CD4-positive, alpha-beta T cell treated with Interleukin-15 for 1 hour (primary cell): Measurements from ENCODE around the gene APOL1.
A peak's percentile ranks its signal among the peaks of the same experiment; 100 is the strongest.
"Not testable (repeated sequence)": the region's sequence is repeated elsewhere in the genome, so short reads cannot be mapped to it uniquely, and the experiment has no call there.

Experiments
- DNase-seq: peaks from one replicate; pipeline ENCODE4 v3.0.0-alpha.2; 2020

The APOL1 gene, protein sequence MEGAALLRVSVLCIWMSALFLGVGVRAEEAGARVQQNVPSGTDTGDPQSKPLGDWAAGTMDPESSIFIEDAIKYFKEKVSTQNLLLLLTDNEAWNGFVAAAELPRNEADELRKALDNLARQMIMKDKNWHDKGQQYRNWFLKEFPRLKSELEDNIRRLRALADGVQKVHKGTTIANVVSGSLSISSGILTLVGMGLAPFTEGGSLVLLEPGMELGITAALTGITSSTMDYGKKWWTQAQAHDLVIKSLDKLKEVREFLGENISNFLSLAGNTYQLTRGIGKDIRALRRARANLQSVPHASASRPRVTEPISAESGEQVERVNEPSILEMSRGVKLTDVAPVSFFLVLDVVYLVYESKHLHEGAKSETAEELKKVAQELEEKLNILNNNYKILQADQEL

DNA sequence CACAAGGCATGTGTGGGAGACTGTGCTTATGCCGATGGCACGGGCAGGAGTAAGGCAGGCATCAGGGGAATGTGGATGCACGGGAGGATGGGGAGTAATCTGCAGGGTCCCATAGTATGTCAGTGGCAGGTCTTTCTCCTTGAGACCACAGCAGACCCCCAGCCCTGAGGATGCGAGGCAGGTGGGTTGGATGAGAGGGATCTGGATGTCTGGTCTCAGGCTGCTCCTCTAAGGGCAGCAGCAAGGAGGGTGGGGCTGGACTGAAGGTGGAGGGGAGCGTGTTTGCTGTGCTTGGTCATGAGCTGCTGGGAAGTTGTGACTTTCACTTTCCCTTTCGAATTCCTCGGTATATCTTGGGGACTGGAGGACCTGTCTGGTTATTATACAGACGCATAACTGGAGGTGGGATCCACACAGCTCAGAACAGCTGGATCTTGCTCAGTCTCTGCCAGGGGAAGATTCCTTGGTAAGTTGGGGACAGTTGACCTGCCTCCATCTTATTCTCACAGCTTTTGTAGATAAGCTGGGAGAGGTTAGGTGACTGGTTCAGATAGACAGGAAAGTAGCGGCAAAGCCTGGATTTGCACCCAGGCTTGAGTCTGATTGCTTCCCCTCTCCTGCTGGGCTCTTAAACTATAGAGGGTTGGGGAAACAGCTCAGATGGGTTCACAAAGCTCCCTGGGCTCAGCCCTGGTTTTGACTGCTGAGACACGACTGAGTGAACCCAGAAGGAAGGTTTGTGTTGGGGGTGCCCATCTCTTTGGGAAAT lies at the start of gene APOL1:
Gene APOL1 (plus strand): TSS at position 380 of the 769 bp plus-strand sequence. CDS start 1,823 bp downstream, outside the sequence.
- DNase-seq: peak; percentile 46

DNA sequence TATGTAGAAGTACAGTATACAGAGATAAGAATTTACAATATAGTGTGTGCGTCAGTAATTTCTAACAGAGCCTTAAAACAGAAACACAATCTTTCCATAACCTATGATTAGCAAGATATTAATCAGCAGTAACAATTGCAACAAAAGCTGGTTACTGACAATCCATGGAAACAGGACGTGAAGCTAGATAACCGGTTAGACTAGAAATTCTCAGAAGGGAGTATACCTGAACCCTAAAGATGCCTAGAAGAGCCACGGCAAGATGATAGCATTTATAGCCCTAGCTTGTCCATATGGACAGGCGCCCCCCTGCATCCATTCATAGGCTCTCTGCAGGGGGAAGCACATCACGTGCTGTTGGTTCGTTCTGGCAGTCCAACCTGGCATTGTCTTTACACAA lies 49.5 kb upstream of the APOL1 start:
- DNase-seq: not testable (repeated sequence)

DNA sequence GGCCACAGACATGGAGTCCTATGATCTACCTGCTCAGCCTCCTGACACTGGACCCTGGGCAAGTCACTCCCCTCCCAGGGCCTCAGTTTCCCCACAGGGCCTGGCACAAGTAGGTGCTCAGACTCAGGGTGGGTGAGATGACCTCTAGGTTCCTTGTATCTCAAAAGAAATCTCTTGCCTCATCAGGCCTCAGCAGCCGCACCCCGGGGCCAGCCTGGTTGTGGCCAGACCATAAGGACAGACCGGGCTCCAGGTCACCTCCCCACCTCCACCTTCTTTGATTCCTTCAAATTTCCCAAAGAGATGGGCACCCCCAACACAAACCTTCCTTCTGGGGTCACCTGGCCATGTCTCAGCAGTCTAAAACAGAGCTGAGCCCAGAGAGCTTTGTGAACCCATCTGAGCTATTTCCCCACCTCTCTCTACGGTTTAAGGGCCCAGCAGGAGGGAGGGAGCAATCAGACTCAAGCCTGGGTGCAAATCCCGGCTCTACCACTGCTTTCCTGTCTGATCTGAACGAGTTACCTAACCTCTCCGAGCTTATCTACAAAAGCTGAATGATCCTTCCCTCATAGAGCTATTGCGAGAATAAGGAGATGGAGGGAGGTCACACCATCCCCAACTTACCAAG lies 48.8 kb upstream of the APOL1 start:
- no peak for DNase-seq

GRCh38 chr22:36204632-36205015 lies 48.3 kb upstream of the APOL1 start:
- DNase-seq: no peak

- DNase-seq: not testable (repeated sequence)
These were observed 47.4 kb upstream of the APOL1 start for GRCh38 chr22:36205573-36205972.

DNA sequence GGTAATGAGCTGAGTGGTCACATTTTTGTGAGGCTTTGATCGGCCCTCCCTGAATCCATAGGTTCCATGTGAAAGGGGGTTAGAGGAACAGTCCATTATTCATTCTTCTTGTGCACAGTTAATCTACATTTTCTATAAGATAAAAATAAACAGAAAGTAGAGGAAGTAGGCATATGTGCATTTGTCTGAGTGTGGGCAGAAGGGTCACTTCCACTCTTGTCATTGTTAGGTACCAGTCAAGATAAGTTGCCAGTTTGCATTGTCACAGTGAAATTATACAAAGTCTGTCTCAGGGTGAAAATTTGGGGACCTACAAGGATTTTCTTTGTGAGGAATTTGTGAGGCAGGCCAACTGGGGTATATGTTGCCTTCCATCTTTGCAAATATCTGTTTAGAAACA lies 46.7 kb upstream of the APOL1 start:
- DNase-seq: no peak

- DNase-seq: no peak
These were observed 44.7 kb upstream of the APOL1 start for GRCh38 chr22:36208162-36208765.

GRCh38 chr22:36208914-36209313 lies 44.0 kb upstream of the APOL1 start:
- DNase-seq: no peak

- not testable (repeated sequence) for DNase-seq
These were observed 43.4 kb upstream of the APOL1 start for GRCh38 chr22:36209488-36209908.

GRCh38 chr22:36210224-36210623 lies 42.7 kb upstream of the APOL1 start:
- no peak for DNase-seq

DNA sequence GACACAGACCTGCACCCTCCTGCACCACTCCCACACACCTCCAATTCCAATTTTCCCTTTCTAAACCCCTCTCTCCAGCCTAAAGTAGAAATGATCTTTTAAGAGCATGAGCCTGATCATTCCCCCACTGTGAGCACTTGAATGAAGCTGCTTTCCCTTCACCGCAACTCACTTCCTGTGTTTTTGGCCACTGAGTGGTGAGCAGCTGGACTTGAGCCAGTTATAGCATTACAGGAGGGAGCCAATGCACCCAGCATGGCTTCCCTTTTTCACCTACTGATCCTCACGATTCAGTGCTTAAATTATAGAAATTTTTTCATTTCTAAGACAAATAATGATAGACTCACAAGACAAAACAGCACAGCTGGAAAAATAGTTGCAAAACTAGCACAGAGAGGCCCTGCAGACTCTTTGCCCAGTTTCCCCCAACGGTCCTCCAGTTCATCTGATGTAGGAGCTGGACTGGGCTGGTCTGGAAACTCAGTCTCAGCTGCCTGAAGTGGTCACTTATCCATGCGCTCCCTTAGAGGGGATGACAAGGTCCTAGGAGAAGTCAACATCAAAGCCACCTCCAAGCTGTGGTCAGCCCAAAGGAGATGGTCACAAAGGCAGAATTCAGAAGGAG lies 41.6 kb upstream of the APOL1 start:
- no peak for DNase-seq

DNA sequence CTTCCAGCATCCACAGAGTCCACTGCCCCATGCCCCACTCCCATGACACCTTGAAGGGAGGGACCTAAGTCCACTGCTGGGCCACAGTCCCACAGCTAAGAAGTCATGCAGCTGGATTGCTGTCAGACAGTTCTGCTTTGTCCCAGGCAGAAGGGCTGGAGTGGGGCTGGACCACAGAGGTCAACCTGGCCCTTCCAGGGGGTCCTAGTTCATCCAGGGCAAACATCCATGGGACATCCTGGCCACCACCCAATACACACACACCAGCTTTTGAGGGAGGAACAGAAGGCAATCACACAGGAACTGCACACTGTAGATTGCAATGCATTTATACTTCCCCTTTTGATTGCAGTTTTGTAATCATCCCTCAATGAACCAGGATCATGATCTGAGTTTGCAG lies 40.0 kb upstream of the APOL1 start:
- no peak for DNase-seq

- DNase-seq: no peak
These were observed 39.3 kb upstream of the APOL1 start for GRCh38 chr22:36213586-36213985.

DNA sequence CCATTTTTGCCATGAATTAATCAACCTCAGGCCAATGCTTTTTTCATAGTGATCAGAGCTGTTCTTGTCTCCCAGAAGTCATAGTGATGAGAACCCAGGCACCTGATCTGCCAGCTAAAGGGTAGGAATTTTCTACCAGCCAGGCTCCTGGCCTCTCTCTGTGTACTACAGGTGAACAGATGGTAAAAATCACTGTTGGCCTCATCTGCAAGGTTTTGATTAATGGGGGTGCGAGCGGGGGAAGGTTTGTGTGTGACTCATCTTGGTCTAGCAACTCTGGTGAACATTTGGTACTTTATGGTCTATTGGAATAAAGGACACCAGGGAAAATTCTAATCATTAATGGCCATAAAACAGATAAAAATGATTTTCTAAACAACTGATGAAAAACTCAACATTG lies 37.0 kb upstream of the APOL1 start:
- no peak for DNase-seq

DNA sequence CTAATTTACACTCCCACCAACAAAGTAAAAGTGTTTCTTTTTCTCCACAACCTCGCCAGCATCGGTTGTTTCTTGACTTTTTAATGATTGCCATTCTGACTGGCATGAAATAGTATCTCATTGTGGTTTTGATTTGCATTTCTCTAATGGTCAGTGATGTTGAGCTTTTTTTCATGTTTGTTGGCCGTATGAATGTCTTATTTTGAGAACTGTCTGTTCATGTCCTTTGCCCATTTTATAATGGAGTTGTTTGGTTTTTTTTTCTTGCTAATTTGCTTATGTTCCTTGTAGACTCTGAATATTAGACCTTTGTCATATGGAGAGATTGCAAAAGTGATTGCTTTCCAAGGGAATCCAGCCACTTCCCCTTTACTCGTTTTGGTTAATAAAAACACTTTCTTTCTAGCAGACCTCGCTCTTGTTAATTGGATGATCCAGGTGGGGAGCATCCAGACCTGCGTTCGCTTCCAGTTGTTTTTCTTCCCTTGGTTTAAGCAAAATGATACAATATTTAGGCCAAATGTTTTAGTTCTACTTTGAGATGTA lies 34.2 kb upstream of the APOL1 start:
- no peak for DNase-seq

- no peak for DNase-seq
These were observed 32.4 kb upstream of the APOL1 start for GRCh38 chr22:36220451-36220921.

DNA sequence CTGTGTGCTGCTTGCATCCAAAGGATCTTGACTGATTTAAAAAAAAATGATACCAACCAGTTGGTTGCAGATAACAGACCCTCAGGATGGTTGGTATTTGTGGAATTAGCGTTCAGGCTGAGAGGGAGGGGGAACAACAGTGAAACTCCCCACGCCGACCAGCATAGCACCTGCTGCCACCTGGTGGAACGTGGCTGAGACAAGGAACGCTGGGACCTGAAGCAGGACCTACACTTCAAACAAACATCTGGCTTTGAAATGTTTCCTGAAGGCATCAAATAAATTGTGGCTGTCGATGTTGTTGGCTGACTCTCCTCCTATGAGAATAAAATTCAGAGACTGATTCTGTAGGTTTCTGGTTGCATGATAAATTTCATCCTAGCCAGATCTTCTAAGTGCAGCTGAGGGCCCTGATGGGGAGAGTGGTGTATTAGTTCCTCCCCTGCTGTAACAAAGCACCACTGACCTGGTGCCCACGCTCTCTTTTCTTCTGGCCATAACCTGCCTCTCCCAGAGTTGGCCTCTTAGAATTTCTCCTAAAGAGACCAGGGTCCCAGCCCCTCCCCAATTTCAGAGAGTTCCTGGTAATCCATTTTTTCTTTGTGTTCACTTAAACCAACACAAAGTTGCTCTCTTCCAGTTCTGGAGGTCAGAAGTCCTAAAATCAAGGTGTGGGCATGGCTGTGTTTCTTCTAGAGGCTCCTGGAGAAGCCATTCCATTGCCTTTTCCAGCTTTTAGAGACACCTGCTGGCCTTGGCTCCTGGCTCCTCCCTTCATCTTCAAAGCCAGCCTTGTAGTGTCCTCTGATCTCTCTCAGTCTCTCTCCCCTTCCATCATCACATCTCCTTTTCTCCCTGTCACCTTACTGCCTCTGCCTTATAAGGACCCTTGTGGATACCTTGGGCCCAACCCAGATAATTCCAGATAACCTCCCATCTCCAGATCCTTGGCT lies 30.9 kb upstream of the APOL1 start:
- peak; percentile 45 for DNase-seq

GRCh38 chr22:36222887-36223450 lies 30.0 kb upstream of the APOL1 start:
- DNase-seq: no peak

- no peak for DNase-seq
These were observed 29.4 kb upstream of the APOL1 start for GRCh38 chr22:36223504-36223903.

DNA sequence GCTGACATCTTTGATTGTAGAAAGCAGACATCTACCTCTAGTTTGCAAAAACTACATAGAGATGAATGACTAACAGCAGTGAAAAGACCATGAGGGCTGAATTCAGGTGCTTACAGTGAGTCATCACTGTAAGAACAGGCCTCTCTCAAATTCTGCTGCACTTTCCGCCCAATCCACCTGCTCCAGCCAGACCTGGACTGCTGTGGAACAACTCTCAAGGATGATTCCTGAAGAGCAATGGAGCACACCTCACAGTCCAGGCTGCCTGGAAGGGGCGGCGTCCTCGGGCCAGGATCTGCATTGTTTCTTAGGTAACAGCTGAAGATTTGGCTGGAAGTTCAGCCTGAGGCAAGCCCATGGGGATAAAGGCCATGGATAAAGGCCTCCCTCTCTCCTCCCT lies 28.7 kb upstream of the APOL1 start:
- no peak for DNase-seq
